Head of caudate nucleus (tissue), 42 donors: ENCODE data around the gene MTM1.

Experiments used
- DNase-seq, 42 donors: peaks; one replicate each; pipeline versions ENCODE4 v3.0.0 to v3.0.0-alpha.2; 2020 to 2021; ENCODE audit warnings: mixed read lengths in 7 of 42
- intact Hi-C: fragments of 100-400 bp; cut with DNase I; formaldehyde crosslinking; loops from one replicate; pipeline ENCODE4 v1.15.0; 2022

MTM1 gene

DNA sequence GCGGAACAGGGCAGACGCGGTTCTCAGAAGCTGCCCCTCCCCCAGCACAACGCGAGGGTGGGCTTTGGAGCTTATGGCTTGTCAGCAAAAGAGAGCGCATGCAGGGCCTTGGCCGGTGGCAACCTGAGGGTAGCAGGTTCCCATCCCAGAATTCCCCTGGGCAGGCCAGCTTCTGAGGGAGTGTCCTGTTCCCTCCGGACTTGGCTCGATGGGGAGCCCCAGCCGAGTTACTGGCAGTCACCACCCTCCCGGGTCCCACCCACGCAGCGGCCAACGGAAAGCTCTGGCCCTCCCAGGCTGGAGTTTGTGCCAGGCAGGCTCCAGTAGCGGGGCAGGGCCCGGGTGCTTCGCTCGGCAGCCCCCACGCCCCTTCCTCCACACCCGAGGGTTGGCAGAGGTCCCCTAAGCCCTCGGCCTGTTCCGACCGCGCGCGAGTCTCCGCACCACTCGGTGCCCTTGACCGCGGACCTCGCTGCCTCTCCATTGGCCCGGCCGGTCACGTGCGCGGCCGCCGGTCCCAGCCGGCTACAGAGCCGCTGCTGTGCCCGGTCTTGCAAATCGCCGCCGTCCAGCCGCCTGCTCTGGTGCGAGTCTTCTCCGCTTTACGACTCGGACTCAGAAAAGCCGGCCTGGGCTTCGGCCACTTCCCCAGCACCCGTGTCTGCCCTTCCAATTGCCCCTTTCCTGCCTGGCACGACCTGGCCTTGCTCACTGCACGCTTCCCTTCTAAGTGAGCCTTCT, 20.9 kb upstream of the MTM1 start:
- intact Hi-C loops: no loop called here

DNA sequence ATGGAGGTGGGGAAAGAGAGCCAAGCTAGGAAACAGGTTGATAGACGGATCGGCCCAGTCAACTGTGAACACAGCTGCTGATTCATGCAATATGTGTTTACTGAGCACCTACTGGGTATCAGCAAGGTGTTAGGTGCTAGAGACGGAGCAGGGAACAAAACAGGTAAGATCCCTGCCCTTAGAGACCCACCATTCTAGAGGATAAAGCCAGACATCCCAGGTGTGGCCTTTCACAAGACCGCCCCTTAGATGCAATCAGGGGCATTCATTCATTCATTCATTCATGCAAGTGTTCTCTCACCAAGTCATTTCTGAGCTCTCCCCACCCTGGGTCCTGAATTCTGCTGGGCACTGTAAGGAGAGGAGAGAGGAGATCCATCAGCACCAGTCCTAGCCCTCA, 20.2 kb upstream of the MTM1 start:
- intact Hi-C loops: no loop called here
- DNase-seq: no peak

More for the DNA sequence above, 20.9 kb upstream of the MTM1 start:
- peak; percentile 40 to 87 (median 75) for DNase-seq

- intact Hi-C loops: no loop called here
Measured at GRCh38 chrX:150548684-150549083, 19.7 kb upstream of the MTM1 start.

GRCh38 chrX:150551963-150552362, 16.5 kb upstream of the MTM1 start:
- DNase-seq: no peak
- intact Hi-C loops: no loop called here

More at GRCh38 chrX:150548684-150549083, 19.7 kb upstream of the MTM1 start:
- no peak for DNase-seq

DNA sequence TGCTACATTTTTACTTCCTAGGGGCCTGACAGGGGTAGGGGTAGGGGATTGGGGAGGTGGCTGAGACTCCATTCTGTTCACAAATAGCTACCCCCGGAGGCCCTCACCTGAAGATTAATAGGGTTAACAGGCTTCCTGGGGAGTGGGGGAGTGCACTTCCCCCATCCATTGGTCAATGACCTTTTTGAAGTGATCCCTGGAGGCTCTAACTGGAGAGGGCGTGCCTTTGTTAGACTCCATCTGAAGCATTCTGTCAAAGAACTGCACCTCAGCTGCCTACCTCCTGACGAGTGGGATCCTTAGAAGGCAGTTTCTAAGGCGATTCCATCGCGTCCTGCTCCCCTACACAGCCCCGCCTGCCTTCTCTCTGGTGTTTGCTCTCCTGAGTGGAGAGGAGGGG, 10.0 kb upstream of the MTM1 start:
- intact Hi-C loops: no loop called here
- no peak for DNase-seq

- no peak for DNase-seq
- intact Hi-C loops: loop anchor here (10.0 kb wide), 1 partner anchor 200 kb away; the partner anchor contains the start of gene MAMLD1
Measured at GRCh38 chrX:150564838-150565237, 3.6 kb upstream of the MTM1 start.

DNA sequence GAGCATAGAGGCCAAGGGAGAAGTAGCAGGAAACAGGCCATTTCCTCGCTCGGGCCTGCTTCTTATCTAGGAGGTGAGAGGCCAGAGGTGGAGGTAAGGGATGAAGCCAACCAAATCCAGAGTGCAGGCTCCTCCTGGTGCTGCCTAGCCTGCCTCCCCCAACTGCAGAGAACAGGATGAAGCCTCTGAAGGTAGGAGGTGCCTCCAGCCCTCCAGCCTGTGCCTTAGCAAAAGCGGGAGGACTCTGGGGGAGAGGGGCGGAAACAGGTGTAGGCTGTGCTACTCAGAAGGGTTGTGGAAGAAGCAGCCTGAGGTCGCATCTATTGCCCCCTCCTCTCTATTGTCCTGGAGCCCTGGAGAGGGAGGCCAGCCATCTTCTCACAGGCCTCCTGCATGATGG, 2.9 kb upstream of the MTM1 start:
- intact Hi-C loops: loop anchor here (10.0 kb wide), 1 partner anchor 201 kb away; the partner anchor contains the start of gene MAMLD1

DNA sequence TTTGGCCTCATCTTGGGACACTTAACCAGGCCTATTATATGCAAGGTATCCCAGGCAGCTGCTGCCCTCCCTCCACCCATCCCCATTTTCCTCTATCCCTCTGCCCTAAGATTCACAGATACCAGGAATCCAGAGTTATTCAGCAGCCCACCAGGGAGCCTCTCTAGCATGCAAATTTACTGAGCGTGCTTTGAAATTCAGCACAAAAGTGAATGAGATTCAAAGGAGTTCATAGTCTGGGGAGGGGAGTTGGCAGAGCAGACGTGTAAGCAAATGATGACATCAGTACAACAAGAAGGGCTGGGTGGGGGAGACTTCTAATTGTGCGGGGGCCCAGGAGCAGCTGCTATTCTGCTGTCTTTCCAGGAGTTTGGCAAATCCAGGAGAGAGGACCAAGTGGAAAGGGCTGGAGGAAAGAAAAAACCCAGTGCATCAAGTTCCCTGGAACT, 1.7 kb upstream of the MTM1 start:
- intact Hi-C loops: loop anchor here (10.0 kb wide), 1 partner anchor 202 kb away; the partner anchor contains the start of gene MAMLD1
- peak in 3 of 42 donors; percentile 9 to 40 (median 13) for DNase-seq

More for the DNA sequence above, 2.9 kb upstream of the MTM1 start:
- DNase-seq: no peak

DNA sequence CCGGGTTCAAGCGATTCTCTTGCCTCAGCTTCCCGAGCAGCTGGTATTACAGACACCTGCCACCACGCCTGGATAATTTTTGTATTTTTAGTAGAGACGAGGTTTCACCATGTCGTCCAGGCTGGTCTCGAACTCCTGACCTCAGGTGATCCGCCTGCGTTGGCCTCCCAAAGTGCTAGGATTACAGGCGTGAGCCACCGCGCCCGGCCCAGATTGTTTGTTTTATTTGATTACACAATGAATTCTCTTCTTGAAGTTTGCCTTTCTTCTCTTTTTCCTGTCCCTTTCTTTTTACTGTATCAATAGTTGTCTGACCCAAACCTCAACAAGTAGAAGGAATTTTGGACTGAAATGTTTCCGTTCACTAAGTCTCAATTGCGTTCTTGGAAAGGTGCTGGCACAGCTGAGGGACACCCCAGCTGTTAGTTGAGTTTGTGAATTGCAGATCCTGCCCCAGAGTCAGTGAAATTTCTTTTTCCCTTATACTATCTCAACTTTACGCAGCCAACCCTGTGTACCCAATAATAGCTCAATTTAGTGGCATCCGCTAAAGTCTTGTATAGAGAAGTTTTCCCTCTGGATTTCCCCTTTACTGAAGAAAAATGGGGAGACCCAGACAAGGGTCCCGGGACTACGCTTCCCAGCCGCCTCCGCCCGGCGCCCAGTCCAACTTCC, 639 bp upstream of the MTM1 start:
- no peak for DNase-seq
- intact Hi-C loops: loop anchor here (10.0 kb wide), 1 partner anchor 203 kb away; the partner anchor contains the start of gene MAMLD1

- peak in 14 of 42 donors; percentile 6 to 47 (median 20) for DNase-seq
- intact Hi-C loops: loop anchor here (10.0 kb wide), 1 partner anchor 204 kb away; the partner anchor contains the start of gene MAMLD1
Measured at GRCh38 chrX:150569155-150569477, 695 bp downstream of the MTM1 start.

GRCh38 chrX:150570512-150570911, 2.1 kb downstream of the MTM1 start:
- no peak for DNase-seq

DNA sequence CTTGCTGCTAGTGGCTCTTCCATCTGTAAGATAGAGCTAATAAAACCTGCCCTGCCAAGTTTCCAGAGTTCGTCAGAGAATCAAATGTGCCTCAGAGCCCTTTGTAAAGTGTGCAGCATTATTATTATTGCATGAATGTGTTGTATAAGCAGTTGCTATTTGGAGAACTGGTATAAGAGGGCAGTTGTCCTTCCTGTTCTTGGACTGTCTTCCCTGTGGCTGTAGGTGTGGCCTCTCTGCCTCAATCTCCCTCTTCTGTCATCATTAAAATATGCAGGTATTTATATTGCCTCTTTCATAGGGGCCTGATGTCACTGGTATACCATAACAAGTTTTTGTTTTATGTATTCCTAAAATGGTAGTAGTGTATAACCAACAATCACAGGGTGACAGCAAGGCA, 3.8 kb downstream of the MTM1 start:
- DNase-seq: no peak
- intact Hi-C loops: no loop called here

More at GRCh38 chrX:150570512-150570911, 2.1 kb downstream of the MTM1 start:
- intact Hi-C loops: no loop called here

DNA sequence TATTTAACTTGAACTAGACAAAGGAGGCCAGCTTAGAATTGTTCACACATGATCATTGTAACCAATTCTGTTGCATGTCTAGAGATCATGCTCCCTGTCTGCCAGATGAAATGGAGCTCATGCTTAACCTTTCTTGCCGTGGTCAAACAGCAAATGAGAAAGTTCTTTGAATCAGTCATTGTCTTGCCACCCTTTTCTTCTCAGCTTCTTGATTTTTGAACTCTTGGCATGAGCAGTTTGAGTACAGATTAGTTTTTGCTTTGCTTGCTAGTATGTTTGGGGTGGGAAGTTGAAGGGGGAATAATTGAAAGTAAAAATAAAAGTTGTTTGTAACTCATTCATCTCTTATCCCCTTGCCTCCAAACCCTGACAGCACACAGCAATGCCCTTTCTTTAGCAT, 4.7 kb downstream of the MTM1 start:
- intact Hi-C loops: no loop called here
- DNase-seq: no peak

GRCh38 chrX:150573702-150574101, 5.3 kb downstream of the MTM1 start:
- no peak for DNase-seq

GRCh38 chrX:150574559-150575418, 6.4 kb downstream of the MTM1 start:
- intact Hi-C loops: no loop called here
- no peak for DNase-seq

More at GRCh38 chrX:150573702-150574101, 5.3 kb downstream of the MTM1 start:
- intact Hi-C loops: no loop called here

DNA sequence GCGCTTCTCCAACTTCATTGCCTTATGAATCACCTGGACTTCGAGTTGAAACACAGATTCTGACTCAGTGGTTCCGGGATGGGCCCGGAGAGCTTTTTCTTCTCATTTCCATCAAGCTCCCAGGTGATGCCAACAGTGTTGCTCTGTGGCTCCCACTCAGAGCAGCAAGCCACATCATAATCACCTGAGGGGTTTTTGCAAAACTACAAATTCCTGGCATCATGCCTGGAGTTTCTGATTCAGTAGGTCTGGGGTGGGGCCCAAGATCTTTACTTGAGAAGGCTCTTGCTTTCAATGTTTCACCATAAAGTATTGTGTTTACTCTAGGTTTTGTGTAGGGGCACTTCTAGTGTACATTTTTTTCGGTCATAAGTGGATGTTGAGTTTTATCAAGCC, 7.0 kb downstream of the MTM1 start:
- intact Hi-C loops: no loop called here
- DNase-seq: peak in 24 of 42 donors; percentile 6 to 53 (median 24)

DNA sequence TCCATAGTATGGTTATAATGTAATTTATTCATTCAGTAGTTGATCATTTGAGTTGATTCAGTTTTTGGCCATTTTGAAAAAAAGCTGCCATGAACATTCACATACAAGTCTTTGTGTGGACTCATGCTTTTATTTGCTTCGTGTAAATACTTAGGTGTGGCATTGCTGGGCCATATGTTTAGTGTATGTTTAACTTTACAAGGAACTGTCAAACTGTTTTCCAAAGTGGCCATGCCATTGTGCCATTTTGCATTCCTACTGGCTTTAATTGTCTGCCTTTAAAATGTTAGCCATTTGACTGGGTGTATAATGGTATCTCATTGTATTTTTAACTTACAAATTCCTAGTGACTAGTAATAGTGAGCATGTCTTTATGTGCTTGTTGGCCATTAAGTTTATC, 8.8 kb downstream of the MTM1 start:
- DNase-seq: no peak
- intact Hi-C loops: no loop called here

GRCh38 chrX:150581093-150581775, 12.8 kb downstream of the MTM1 start:
- intact Hi-C loops: no loop called here
- no peak for DNase-seq
